ENCODE measurements around the gene SEMA5B. TPM values are rescaled to one million over a fixed set of nuclear protein-coding genes. Genes with fewer than 3 reads are reported as not detected.

The SEMA5B gene
- total RNA-seq, 1 experiment from 2014 or later = 9.4 TPM

DNA sequence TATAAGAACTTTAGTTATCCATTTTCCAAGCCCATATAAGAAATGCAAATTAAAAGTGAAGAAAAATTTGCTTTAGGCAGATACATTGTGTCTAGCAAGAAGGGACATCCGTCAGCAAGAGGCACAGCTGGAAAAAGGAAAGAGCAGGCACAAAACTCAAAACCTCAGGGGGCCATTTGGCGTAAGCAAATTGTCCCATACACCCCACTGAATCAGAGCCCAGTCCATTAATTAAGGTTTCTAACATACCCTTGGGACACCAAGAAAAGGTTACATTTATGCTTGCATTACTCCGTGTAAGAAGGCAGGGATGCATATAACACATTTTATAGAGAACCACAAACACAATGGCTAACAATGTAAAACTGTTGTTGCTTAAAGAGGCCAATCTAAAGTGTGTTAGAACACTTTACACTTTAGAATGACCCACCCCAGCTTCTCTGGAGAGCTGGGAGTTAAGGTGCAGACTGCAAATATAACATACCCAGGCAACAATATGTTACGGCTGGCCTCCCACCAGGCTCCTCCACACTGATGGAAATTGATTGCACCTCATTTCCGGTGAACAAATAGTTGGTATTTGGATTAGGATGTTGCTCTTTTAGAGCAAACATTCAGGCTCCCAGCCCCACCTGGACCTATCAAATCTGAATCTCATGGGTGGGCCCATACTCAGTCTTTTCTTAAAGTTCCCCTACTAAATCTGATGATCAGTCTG, 23.2 kb downstream of the SEMA5B start:
- no peaks in the 10 kb centered on the region for H3K27me3 ChIP-seq (ENCODE audit: insufficient read depth, low read length)
- peaks cover 27 to 68% of the 10 kb centered on the region in 2 experiments for H3K4me1 Mint-ChIP-seq

More for the DNA sequence above, 23.2 kb downstream of the SEMA5B start:
- TF ChIP-seq, protein P1, sequence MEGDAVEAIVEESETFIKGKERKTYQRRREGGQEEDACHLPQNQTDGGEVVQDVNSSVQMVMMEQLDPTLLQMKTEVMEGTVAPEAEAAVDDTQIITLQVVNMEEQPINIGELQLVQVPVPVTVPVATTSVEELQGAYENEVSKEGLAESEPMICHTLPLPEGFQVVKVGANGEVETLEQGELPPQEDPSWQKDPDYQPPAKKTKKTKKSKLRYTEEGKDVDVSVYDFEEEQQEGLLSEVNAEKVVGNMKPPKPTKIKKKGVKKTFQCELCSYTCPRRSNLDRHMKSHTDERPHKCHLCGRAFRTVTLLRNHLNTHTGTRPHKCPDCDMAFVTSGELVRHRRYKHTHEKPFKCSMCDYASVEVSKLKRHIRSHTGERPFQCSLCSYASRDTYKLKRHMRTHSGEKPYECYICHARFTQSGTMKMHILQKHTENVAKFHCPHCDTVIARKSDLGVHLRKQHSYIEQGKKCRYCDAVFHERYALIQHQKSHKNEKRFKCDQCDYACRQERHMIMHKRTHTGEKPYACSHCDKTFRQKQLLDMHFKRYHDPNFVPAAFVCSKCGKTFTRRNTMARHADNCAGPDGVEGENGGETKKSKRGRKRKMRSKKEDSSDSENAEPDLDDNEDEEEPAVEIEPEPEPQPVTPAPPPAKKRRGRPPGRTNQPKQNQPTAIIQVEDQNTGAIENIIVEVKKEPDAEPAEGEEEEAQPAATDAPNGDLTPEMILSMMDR (conservative IDR thresholded peaks at IDR 0.05) = no peak
- Mint-ChIP-seq H3K9me3 (no peaks in the 10 kb centered on the region), H3K36me3 (ENCODE audit: insufficient read depth in 1 of 3, low read depth in 3 of 3) (no peaks in the 10 kb centered on the region; a peak in 1 of 7 replicates), H3K4me3 (no peak overlapping the region), H3K27ac (no peak overlapping the region; a peak in 1 of 7 replicates), H3K27me3 (ENCODE audit: low read depth) (peaks cover 6% of the 10 kb centered on the region)
- no peak overlapping the region for H4K5ac ChIP-seq (ENCODE audit: insufficient read length, low read depth, low read length)
- H2BK5ac ChIP-seq (ENCODE audit: insufficient read length, low read length) = no peak overlapping the region
- no peaks in the 10 kb centered on the region for H3K79me2 ChIP-seq (ENCODE audit: insufficient read depth, low read length)
- H2BK12ac ChIP-seq (ENCODE audit: insufficient read length, low read depth, low read length) = no peak overlapping the region
- H3K4me1 ChIP-seq (ENCODE audit: insufficient read depth, low read length) = peaks cover 3% of the 10 kb centered on the region; the same call in 1 of the 2 replicates
- H3K23me2 ChIP-seq (ENCODE audit: insufficient read length, low read depth, low read length, poor library complexity, severe bottlenecking) = no peaks in the 10 kb centered on the region
- H3K9me3 ChIP-seq (ENCODE audit: control insufficient read depth, low read depth, low read length) = no peaks in the 10 kb centered on the region
- H2AK5ac ChIP-seq (ENCODE audit: insufficient read length, low read length) = no peak overlapping the region
- no peaks in the 10 kb centered on the region for H4K20me1 ChIP-seq (ENCODE audit: control insufficient read depth, insufficient read depth, insufficient read length)
- H3K56ac ChIP-seq (ENCODE audit: insufficient read length, low read depth, low read length) = no peak overlapping the region
- no peak overlapping the region for H3K27ac ChIP-seq (ENCODE audit: insufficient read length, low read depth, low read length)
- no peak overlapping the region for H2BK15ac ChIP-seq (ENCODE audit: low read depth, low read length)
- no peak overlapping the region for H3K4ac ChIP-seq (ENCODE audit: low read depth, low read length)
- no peak overlapping the region for H2BK20ac ChIP-seq (ENCODE audit: low read depth, low read length, poor library complexity, severe bottlenecking)
- no peak overlapping the region for H3K9ac ChIP-seq (ENCODE audit: extremely low read depth, insufficient read length, low read length)
- no peak for DNase-seq
- no peak overlapping the region for H3K23ac ChIP-seq (ENCODE audit: insufficient read length, low read depth, low read length)
- H3K18ac ChIP-seq (ENCODE audit: insufficient read length, low read depth, low read length) = no peak overlapping the region
- no peak overlapping the region for H4K8ac ChIP-seq (replicated peaks; ENCODE audit: insufficient read length, low read depth, low read length)
- WGBS (ENCODE audit: extremely low coverage, insufficient read length, low lambda C conversion rate) = no CpG with 5 or more reads among the region's 5 CpGs
- no peak overlapping the region for H3T11ph ChIP-seq (ENCODE audit: low read length)
- no peak overlapping the region for H2BK120ac ChIP-seq (ENCODE audit: low read depth, low read length, poor library complexity, severe bottlenecking)
- H4K91ac ChIP-seq (ENCODE audit: insufficient read length, low read depth, low read length) = no peak overlapping the region
- H3K14ac ChIP-seq (ENCODE audit: insufficient read depth, low read length) = no peak overlapping the region
- no peaks in the 10 kb centered on the region for H3K79me1 ChIP-seq (ENCODE audit: insufficient read depth, low read depth, low read length, poor library complexity, severe bottlenecking)
- H2AFZ ChIP-seq (ENCODE audit: low read length) = no peak overlapping the region
- H3K4me2 ChIP-seq (ENCODE audit: insufficient read depth, insufficient read length, low read length) = no peak overlapping the region

Data from H9 (cell line).